Measurements from ENCODE around the gene AUTS2.

- TF ChIP-seq CTCF (conservative IDR thresholded peaks at IDR 0.05; ENCODE audit: low read length), result no peak
- no peak for TF ChIP-seq EZH2phosphoT487 (IDR thresholded peaks at IDR 0.05; ENCODE audit: borderline replicate concordance)
Measured at GRCh38 chr7:70616211-70616610, 1017.9 kb downstream of the AUTS2 start.
